DMS 273 (cell line): ENCODE data around the gene KCTD17.
A peak's percentile ranks its signal among the peaks of the same experiment; 100 is the strongest.

Experiments used
- DNase-seq: peaks from one replicate; lab custom pipeline; 2025; ENCODE audit not compliant: unreplicated experiment; lab: John Stamatoyannopoulos, UW

KCTD17 gene

GRCh38 chr22:37051391-37052385, at the start of gene KCTD17:
Gene KCTD17, plus strand, starts transcription at chr22:37051742. Its CDS starts 19 bp downstream, at chr22:37051761.
- peak; percentile 85 for DNase-seq

- DNase-seq = no peak
Measured at GRCh38 chr22:37001826-37002225, 49.7 kb upstream of the KCTD17 start.

GRCh38 chr22:37002633-37003032, 48.9 kb upstream of the KCTD17 start:
- DNase-seq = no peak

- DNase-seq = no peak
Measured at GRCh38 chr22:37007651-37008050, 43.9 kb upstream of the KCTD17 start.

- DNase-seq = no peak
Measured at GRCh38 chr22:37008365-37008764, 43.2 kb upstream of the KCTD17 start.

GRCh38 chr22:37009490-37009889, 42.1 kb upstream of the KCTD17 start:
- no peak for DNase-seq

- no peak for DNase-seq
Measured at GRCh38 chr22:37010174-37010573, 41.4 kb upstream of the KCTD17 start.

- no peak for DNase-seq
Measured at GRCh38 chr22:37010976-37011375, 40.6 kb upstream of the KCTD17 start.

GRCh38 chr22:37011472-37011871, 40.1 kb upstream of the KCTD17 start:
- DNase-seq = no peak

- no peak for DNase-seq
Measured at GRCh38 chr22:37012262-37012904, 39.2 kb upstream of the KCTD17 start.

GRCh38 chr22:37012956-37013355, 38.6 kb upstream of the KCTD17 start:
- no peak for DNase-seq

GRCh38 chr22:37014415-37014806, 37.1 kb upstream of the KCTD17 start:
- no peak for DNase-seq

GRCh38 chr22:37014835-37015586, 36.5 kb upstream of the KCTD17 start:
- no peak for DNase-seq

GRCh38 chr22:37015587-37015878, 36.0 kb upstream of the KCTD17 start:
- DNase-seq = no peak

GRCh38 chr22:37016134-37016910, 35.2 kb upstream of the KCTD17 start:
- no peak for DNase-seq

GRCh38 chr22:37017356-37017755, 34.2 kb upstream of the KCTD17 start:
- no peak for DNase-seq

- DNase-seq = no peak
Measured at GRCh38 chr22:37018086-37018814, 33.3 kb upstream of the KCTD17 start.

GRCh38 chr22:37018815-37019308, 32.7 kb upstream of the KCTD17 start:
- peak; percentile 73 for DNase-seq

GRCh38 chr22:37019309-37020191, 32.0 kb upstream of the KCTD17 start, which contains the start of the genes MPST and TST:
Gene MPST, plus strand, starts transcription at chr22:37019742. Its CDS starts 95 bp downstream, at chr22:37019837.
Gene TST, minus strand, starts transcription at chr22:37019447. Its CDS starts 715 bp downstream, at chr22:37018732.
- DNase-seq = peak; percentile 72
